ENCODE measurements around the gene DDX41.

DDX41 gene

GRCh38 chr5:177483994-177484901, 32.5 kb downstream of the DDX41 start:
- no peak overlapping the region for H3K4me3 ChIP-seq (ENCODE audit: low read depth, low read length)
- DNase-seq (ENCODE audit: low read depth): peak; percentile 50
- no peak for TF ChIP-seq CTCF (conservative IDR thresholded peaks at IDR 0.05; ENCODE audit: low read depth, low read length)

GRCh38 chr5:177483042-177483441, 33.7 kb downstream of the DDX41 start:
- TF ChIP-seq CTCF (conservative IDR thresholded peaks at IDR 0.05; ENCODE audit: low read depth, low read length): no peak
- H3K4me3 ChIP-seq (ENCODE audit: low read depth, low read length): no peak overlapping the region

DNA sequence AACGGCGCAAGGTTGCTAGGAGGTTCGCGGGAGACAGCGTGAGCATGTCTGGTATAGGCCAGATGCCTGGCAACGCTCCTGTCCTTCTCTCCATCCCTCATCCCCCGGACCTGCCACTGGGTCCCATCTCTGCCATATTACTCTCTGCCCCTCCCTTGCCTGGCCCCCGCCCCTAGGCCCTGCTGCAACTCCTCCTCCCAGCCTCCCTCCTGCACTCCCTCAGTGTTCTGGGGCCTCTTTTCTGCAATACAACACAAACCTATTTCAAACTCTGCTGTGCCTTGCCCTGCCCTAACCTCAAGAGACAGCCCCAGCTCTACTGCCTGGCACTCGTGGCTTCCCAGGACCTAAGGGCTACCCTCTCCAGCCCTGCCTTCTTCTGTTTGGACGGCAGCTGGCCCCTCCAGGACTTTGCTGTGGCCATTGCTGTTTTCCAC, 34.4 kb downstream of the DDX41 start:
- DNase-seq (ENCODE audit: low read depth): peak; percentile 27
- H3K4me3 ChIP-seq (ENCODE audit: low read depth, low read length): no peak overlapping the region
- TF ChIP-seq CTCF (conservative IDR thresholded peaks at IDR 0.05; ENCODE audit: low read depth, low read length): no peak

More at GRCh38 chr5:177483042-177483441, 33.7 kb downstream of the DDX41 start:
- DNase-seq (ENCODE audit: low read depth): no peak

- DNase-seq (ENCODE audit: low read depth): peak; percentile 69
- no peak overlapping the region for H3K4me3 ChIP-seq (ENCODE audit: low read depth, low read length)
- TF ChIP-seq CTCF (conservative IDR thresholded peaks at IDR 0.05; ENCODE audit: low read depth, low read length): no peak
These were observed 37.0 kb downstream of the DDX41 start for GRCh38 chr5:177479774-177480173.

GRCh38 chr5:177478711-177479646, 37.8 kb downstream of the DDX41 start:
- no peak for TF ChIP-seq CTCF (conservative IDR thresholded peaks at IDR 0.05; ENCODE audit: low read depth, low read length)
- no peak overlapping the region for H3K4me3 ChIP-seq (ENCODE audit: low read depth, low read length)
- DNase-seq (ENCODE audit: low read depth): peak; percentile 56

- DNase-seq (ENCODE audit: low read depth): peak; percentile 48
- TF ChIP-seq CTCF (conservative IDR thresholded peaks at IDR 0.05; ENCODE audit: low read depth, low read length): no peak
- H3K4me3 ChIP-seq (ENCODE audit: low read depth, low read length): no peak overlapping the region
These were observed 38.9 kb downstream of the DDX41 start for GRCh38 chr5:177477701-177478477.

All from choroid plexus epithelial cell (primary cell).